Endodermal cell (in vitro differentiated cells): ENCODE measurements around the gene ASPA. TPM values are rescaled to one million over a fixed set of nuclear protein-coding genes. Genes with fewer than 3 reads are reported as not detected.

ENCODE experiments used
- DNase-seq: peaks from one replicate; pipeline ENCODE4 v3.0.0-alpha.2; 2017
- H3K27ac ChIP-seq: 2 replicates; pipeline ENCODE4 v1.5.1; 2013; ENCODE audit warnings: mild to moderate bottlenecking, low read depth, low read length, moderate library complexity
- H3K27me3 ChIP-seq: 2 replicates; pipeline ENCODE4 v1.6.1; 2013; ENCODE audit warnings: mild to moderate bottlenecking, low read length, moderate library complexity; ENCODE audit not compliant: insufficient read depth, control insufficient read depth, poor library complexity, severe bottlenecking
- H3K36me3 ChIP-seq: 2 replicates; pipeline ENCODE4 v1.7.0; 2013; ENCODE audit warnings: mild to moderate bottlenecking, low read length, moderate library complexity; ENCODE audit not compliant: control insufficient read depth, insufficient read depth
- H3K4me1 ChIP-seq: one replicate; pipeline ENCODE4 v1.7.0; 2013; ENCODE audit warnings: low read length; ENCODE audit not compliant: control insufficient read depth, insufficient read depth
- H3K4me3 ChIP-seq: 2 replicates; pipeline ENCODE4 v1.5.1; 2013; ENCODE audit warnings: mild to moderate bottlenecking, low read length, moderate library complexity
- H3K9ac ChIP-seq: 2 replicates; pipeline ENCODE4 v1.6.1; 2013; ENCODE audit warnings: mild to moderate bottlenecking, low read length, moderate library complexity; ENCODE audit not compliant: poor library complexity, severe bottlenecking; ENCODE audit errors: extremely low read depth
- H3K9me3 ChIP-seq: 2 replicates; pipeline ENCODE4 v1.6.1; 2013; ENCODE audit warnings: mild to moderate bottlenecking, low read length, moderate library complexity; ENCODE audit not compliant: control insufficient read depth
- H3K27ac Mint-ChIP-seq: 2 replicates; pipeline ENCODE4 v1.8.0; 2020; ENCODE audit warnings: mixed read lengths
- H3K27me3 Mint-ChIP-seq: 2 replicates; pipeline ENCODE4 v1.8.0; 2021; ENCODE audit warnings: mild to moderate bottlenecking, mixed read lengths; ENCODE audit not compliant: insufficient read depth
- H3K36me3 Mint-ChIP-seq: 2 replicates; pipeline ENCODE4 v1.8.0; 2020; ENCODE audit warnings: low read depth, mixed read lengths
- H3K4me1 Mint-ChIP-seq: 2 replicates; pipeline ENCODE4 v1.8.0; 2020; ENCODE audit warnings: mixed read lengths
- H3K4me3 Mint-ChIP-seq: 2 replicates; pipeline ENCODE4 v1.8.0; 2020; ENCODE audit warnings: mild to moderate bottlenecking, moderate library complexity, mixed read lengths
- H3K9me3 Mint-ChIP-seq: 2 replicates; pipeline ENCODE4 v1.8.0; 2020; ENCODE audit warnings: mild to moderate bottlenecking, mixed read lengths
- WGBS, 2 experiments: methylation state at CpG; one replicate each; pipeline versions ENCODE4 v1.1.5 to v1.1.7; 2013; ENCODE audit warnings: missing lambda C conversion rate in 2 of 2, mixed read lengths in 1 of 2; ENCODE audit not compliant: insufficient coverage in 1 of 2, insufficient read length in 1 of 2; 5-methylcytosine and 5-hydroxymethylcytosine counted together
- total RNA-seq, 2 donors: library from RNA; stranded (reverse); fragmentation: NEBNext Ultra II Directional in 1 of 2; extraction: Animal tissue kit (Norgen Biotek cat#: 25700) in 1 of 2; gene quantifications; 2 replicates in 1 of 2; 3 replicates in 1 of 2; pipeline ENCODE4 v1.2.1, GENCODE V29; 2021
- TF ChIP-seq, protein P1 (sequence below): fragments of 200-600 bp; sonication (generic); conservative IDR thresholded peaks from 2 replicates; pipeline ENCODE4 v1.5.0; 2021; ENCODE audit warnings: antibody characterized with exemption, mild to moderate bottlenecking

ASPA gene
- total RNA-seq, 2 donors from 2014 or later = not detected

DNA sequence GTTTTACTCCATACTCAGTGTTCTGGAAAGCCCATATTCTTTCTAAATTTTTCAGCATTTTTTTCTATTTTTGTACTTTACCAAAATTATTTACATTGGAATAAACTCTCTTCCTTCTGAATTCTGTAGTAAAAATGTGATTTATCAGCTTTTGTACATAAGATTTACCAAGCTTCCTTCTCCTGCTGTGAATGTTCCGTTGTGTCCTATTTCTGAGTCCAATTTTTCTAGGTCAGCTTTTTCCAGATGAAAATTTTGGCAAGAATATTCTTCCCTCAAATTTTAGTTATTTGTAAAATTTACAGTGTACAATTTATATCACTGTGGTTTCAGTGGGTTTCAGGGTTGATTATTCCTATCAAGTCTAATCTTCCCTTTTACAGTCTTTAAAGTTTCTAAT, 27.5 kb downstream of the ASPA start:
- peaks cover 5% of the 10 kb centered on the region for H3K36me3 Mint-ChIP-seq
- Histone ChIP-seq H3K27ac (no peak overlapping the region), H3K27me3 (no peaks in the 10 kb centered on the region), H3K9me3 (peaks cover 9% of the 10 kb centered on the region), H3K36me3 (no peaks in the 10 kb centered on the region), H3K9ac (no peak overlapping the region), H3K4me3 (no peak overlapping the region), H3K4me1 (no peaks in the 10 kb centered on the region)
- H3K4me3 Mint-ChIP-seq = no peak overlapping the region
- H3K9me3 Mint-ChIP-seq = peaks cover 23% of the 10 kb centered on the region
- TF ChIP-seq, protein P1, sequence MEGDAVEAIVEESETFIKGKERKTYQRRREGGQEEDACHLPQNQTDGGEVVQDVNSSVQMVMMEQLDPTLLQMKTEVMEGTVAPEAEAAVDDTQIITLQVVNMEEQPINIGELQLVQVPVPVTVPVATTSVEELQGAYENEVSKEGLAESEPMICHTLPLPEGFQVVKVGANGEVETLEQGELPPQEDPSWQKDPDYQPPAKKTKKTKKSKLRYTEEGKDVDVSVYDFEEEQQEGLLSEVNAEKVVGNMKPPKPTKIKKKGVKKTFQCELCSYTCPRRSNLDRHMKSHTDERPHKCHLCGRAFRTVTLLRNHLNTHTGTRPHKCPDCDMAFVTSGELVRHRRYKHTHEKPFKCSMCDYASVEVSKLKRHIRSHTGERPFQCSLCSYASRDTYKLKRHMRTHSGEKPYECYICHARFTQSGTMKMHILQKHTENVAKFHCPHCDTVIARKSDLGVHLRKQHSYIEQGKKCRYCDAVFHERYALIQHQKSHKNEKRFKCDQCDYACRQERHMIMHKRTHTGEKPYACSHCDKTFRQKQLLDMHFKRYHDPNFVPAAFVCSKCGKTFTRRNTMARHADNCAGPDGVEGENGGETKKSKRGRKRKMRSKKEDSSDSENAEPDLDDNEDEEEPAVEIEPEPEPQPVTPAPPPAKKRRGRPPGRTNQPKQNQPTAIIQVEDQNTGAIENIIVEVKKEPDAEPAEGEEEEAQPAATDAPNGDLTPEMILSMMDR = no peak
- no peak for DNase-seq
- no peak overlapping the region for H3K27ac Mint-ChIP-seq
- no peaks in the 10 kb centered on the region for H3K4me1 Mint-ChIP-seq
- WGBS, 2 experiments = 100% methylated on average over 1 of the region's 1 CpG
- no peaks in the 10 kb centered on the region for H3K27me3 Mint-ChIP-seq

DNA sequence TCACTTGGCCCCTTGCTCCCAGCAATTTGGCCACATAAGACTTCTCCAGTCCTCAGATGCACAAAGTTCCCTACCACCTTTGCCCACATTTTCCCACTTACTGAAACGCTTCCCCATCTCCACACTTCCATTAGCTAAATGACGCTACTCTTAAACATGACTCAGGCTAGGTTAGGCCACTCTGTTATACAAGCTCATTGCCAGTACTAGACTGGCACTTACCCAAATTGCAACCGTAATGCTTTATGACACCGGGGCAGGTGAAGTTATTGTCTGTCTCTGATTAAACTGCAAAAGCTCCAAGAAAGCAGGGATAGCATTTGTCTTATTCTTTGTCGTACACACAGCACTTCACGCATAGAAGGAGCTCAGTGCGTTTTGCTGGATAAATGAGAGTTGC, 29.2 kb downstream of the ASPA start:
- Histone ChIP-seq H3K9ac (no peak overlapping the region), H3K36me3 (peaks cover under 1% of the 10 kb centered on the region), H3K27me3 (no peaks in the 10 kb centered on the region), H3K4me1 (no peaks in the 10 kb centered on the region), H3K4me3 (no peak overlapping the region), H3K27ac (no peak overlapping the region), H3K9me3 (peaks cover 9% of the 10 kb centered on the region)
- no peak overlapping the region for H3K4me3 Mint-ChIP-seq
- DNase-seq = no peak
- WGBS, 2 experiments = 94 to 95% methylated on average over 7 of the region's 7 CpGs
- H3K27me3 Mint-ChIP-seq = no peaks in the 10 kb centered on the region
- peaks cover 29% of the 10 kb centered on the region for H3K9me3 Mint-ChIP-seq
- H3K4me1 Mint-ChIP-seq = no peaks in the 10 kb centered on the region
- no peak overlapping the region for H3K27ac Mint-ChIP-seq
- TF ChIP-seq, protein P1 = no peak
- H3K36me3 Mint-ChIP-seq = peaks cover 15% of the 10 kb centered on the region

DNA sequence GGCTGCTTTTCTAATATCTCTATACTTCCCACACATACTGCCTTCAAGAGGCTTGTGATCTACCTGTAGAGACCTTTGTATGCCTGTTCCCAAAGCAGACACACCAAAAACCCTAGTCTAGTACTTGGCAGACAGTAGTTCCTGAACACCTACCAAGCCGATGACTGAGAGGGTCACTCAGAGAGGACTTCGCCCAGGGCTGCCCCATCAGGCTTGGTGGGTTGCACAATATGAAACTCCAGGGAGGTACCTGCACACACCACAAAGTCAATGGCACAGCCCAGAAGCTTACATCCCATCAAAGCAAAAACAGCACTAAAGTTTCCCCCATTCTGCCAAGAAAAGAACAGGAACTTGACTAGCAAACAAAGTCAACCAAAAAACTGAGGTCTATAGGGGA, 30.3 kb downstream of the ASPA start:
- Mint-ChIP-seq H3K27me3 (no peaks in the 10 kb centered on the region), H3K9me3 (peaks cover 19% of the 10 kb centered on the region), H3K36me3 (peaks cover 23% of the 10 kb centered on the region), H3K4me3 (no peak overlapping the region), H3K4me1 (no peaks in the 10 kb centered on the region), H3K27ac (no peak overlapping the region)
- Histone ChIP-seq H3K4me1 (no peaks in the 10 kb centered on the region), H3K27ac (no peak overlapping the region), H3K27me3 (no peaks in the 10 kb centered on the region), H3K36me3 (peaks cover 6% of the 10 kb centered on the region), H3K9ac (no peak overlapping the region), H3K9me3 (peaks cover 5% of the 10 kb centered on the region), H3K4me3 (no peak overlapping the region)
- DNase-seq = no peak
- TF ChIP-seq, protein P1 = no peak
- WGBS, 2 experiments = 100% methylated on average over 1 to 2 of the region's 2 CpGs
